Right atrium auricular region (tissue), 2 donors: ENCODE results near the gene ZNF516. TPM values are rescaled to one million over a fixed set of nuclear protein-coding genes. Genes with fewer than 3 reads are reported as not detected.

Experiments
- DNase-seq: peaks from one replicate; pipeline ENCODE4 v3.0.0-alpha.2; 2019; ENCODE audit warnings: low spot score
- H3K27ac ChIP-seq, 2 donors: fragments of 200-600 bp; sonication (generic); 1 replicate in 1 of 2; 2 replicates in 1 of 2; pipeline ENCODE4 v1.5.1; 2016 to 2019
- H3K27me3 ChIP-seq, 2 donors: fragments of 200-600 bp; sonication (generic); one replicate each; pipeline versions ENCODE4 v1.5.1 to v1.6.0; 2017 to 2019
- H3K36me3 ChIP-seq: fragments of 200-600 bp; sonication (generic); one replicate; pipeline ENCODE4 v1.5.1; 2016
- H3K4me1 ChIP-seq, 2 donors: fragments of 200-600 bp; sonication (generic); one replicate each; pipeline versions ENCODE4 v1.5.1 to v1.6.0; 2017 to 2019
- H3K4me3 ChIP-seq, 2 donors: fragments of 200-600 bp; sonication (generic); 1 replicate in 1 of 2; 2 replicates in 1 of 2; pipeline ENCODE4 v1.5.1; 2017 to 2019; ENCODE audit warnings: mild to moderate bottlenecking in 1 of 2, moderate library complexity in 1 of 2
- H3K9me3 ChIP-seq, 2 donors: fragments of 200-600 bp; sonication (generic); one replicate each; pipeline ENCODE4 v1.5.1; 2019
- total RNA-seq, 2 donors: library from RNA; depleted of rRNA; stranded (reverse); fragments of >200 nt; gene quantifications; one replicate each; pipeline ENCODE4 v1.1.0, GENCODE V29; 2016
- TF ChIP-seq, protein P1 (sequence below), 2 donors: fragments of 200-600 bp; sonication (generic); IDR thresholded peaks; one replicate each; pipeline ENCODE4 v1.5.1; 2019; ENCODE audit warnings: antibody characterized with exemption in 2 of 2

Gene ZNF516
- total RNA-seq, 2 donors from 2014 or later: 11.0 to 14.0 TPM

- Histone ChIP-seq H3K4me1 (no peaks in the 10 kb centered on the region), H3K27ac (no peak overlapping the region), H3K27me3 (no peaks in the 10 kb centered on the region), H3K9me3 (no peaks in the 10 kb centered on the region), H3K4me3 (no peak overlapping the region), H3K36me3 (no peaks in the 10 kb centered on the region)
- TF ChIP-seq, protein P1, sequence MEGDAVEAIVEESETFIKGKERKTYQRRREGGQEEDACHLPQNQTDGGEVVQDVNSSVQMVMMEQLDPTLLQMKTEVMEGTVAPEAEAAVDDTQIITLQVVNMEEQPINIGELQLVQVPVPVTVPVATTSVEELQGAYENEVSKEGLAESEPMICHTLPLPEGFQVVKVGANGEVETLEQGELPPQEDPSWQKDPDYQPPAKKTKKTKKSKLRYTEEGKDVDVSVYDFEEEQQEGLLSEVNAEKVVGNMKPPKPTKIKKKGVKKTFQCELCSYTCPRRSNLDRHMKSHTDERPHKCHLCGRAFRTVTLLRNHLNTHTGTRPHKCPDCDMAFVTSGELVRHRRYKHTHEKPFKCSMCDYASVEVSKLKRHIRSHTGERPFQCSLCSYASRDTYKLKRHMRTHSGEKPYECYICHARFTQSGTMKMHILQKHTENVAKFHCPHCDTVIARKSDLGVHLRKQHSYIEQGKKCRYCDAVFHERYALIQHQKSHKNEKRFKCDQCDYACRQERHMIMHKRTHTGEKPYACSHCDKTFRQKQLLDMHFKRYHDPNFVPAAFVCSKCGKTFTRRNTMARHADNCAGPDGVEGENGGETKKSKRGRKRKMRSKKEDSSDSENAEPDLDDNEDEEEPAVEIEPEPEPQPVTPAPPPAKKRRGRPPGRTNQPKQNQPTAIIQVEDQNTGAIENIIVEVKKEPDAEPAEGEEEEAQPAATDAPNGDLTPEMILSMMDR (IDR thresholded peaks at IDR 0.05): no peak
- DNase-seq: no peak
Observed at GRCh38 chr18:76318607-76319006, 176.4 kb downstream of the ZNF516 start.

GRCh38 chr18:76317136-76317535 is 177.9 kb downstream of the ZNF516 start:
- H3K4me1 ChIP-seq: no peaks in the 10 kb centered on the region
- H3K36me3 ChIP-seq: no peaks in the 10 kb centered on the region
- no peak for DNase-seq
- no peaks in the 10 kb centered on the region for H3K9me3 ChIP-seq
- no peak overlapping the region for H3K4me3 ChIP-seq
- no peak overlapping the region for H3K27ac ChIP-seq
- TF ChIP-seq, protein P1 (IDR thresholded peaks at IDR 0.05): no peak
- no peaks in the 10 kb centered on the region for H3K27me3 ChIP-seq

GRCh38 chr18:76315722-76316230 is 179.3 kb downstream of the ZNF516 start:
- TF ChIP-seq, protein P1 (IDR thresholded peaks at IDR 0.05): no peak
- no peak overlapping the region for H3K27ac ChIP-seq
- H3K4me3 ChIP-seq: no peak overlapping the region

GRCh38 chr18:76314496-76314895 is 180.5 kb downstream of the ZNF516 start:
- no peak overlapping the region for H3K4me3 ChIP-seq
- no peaks in the 10 kb centered on the region for H3K9me3 ChIP-seq
- no peak overlapping the region for H3K27ac ChIP-seq
- no peaks in the 10 kb centered on the region for H3K4me1 ChIP-seq
- no peaks in the 10 kb centered on the region for H3K27me3 ChIP-seq
- TF ChIP-seq, protein P1 (IDR thresholded peaks at IDR 0.05): no peak
- DNase-seq: no peak
- no peaks in the 10 kb centered on the region for H3K36me3 ChIP-seq

More at GRCh38 chr18:76315722-76316230, 179.3 kb downstream of the ZNF516 start:
- H3K36me3 ChIP-seq: no peaks in the 10 kb centered on the region
- H3K27me3 ChIP-seq: no peaks in the 10 kb centered on the region
- no peak for DNase-seq
- H3K4me1 ChIP-seq: no peaks in the 10 kb centered on the region
- no peaks in the 10 kb centered on the region for H3K9me3 ChIP-seq

GRCh38 chr18:76314015-76314414 is 181.0 kb downstream of the ZNF516 start:
- H3K4me3 ChIP-seq: no peak overlapping the region
- no peaks in the 10 kb centered on the region for H3K9me3 ChIP-seq
- H3K4me1 ChIP-seq: no peaks in the 10 kb centered on the region
- DNase-seq: no peak
- no peak overlapping the region for H3K27ac ChIP-seq
- TF ChIP-seq, protein P1 (IDR thresholded peaks at IDR 0.05): no peak
- H3K36me3 ChIP-seq: no peaks in the 10 kb centered on the region
- no peaks in the 10 kb centered on the region for H3K27me3 ChIP-seq
